ENCODE results near the gene NFAT5. TPM values are rescaled to one million over a fixed set of nuclear protein-coding genes. Genes with fewer than 3 reads are reported as not detected.

NFAT5 gene
- total RNA-seq, 2 donors from 2014 or later = 41.4 to 52.7 TPM

GRCh38 chr16:69712914-69713581, 147.3 kb downstream of the NFAT5 start:
- intact Hi-C loops (cut with DNase I) = no loop called here
- no peak for DNase-seq (ENCODE audit: low spot score)
- no peaks in the 10 kb centered on the region for H3K27me3 ChIP-seq (replicated peaks; ENCODE audit: insufficient read depth)
- no peaks in the 10 kb centered on the region for H3K9me3 ChIP-seq
- H3K27ac ChIP-seq = no peak overlapping the region
- TF ChIP-seq, protein P1, sequence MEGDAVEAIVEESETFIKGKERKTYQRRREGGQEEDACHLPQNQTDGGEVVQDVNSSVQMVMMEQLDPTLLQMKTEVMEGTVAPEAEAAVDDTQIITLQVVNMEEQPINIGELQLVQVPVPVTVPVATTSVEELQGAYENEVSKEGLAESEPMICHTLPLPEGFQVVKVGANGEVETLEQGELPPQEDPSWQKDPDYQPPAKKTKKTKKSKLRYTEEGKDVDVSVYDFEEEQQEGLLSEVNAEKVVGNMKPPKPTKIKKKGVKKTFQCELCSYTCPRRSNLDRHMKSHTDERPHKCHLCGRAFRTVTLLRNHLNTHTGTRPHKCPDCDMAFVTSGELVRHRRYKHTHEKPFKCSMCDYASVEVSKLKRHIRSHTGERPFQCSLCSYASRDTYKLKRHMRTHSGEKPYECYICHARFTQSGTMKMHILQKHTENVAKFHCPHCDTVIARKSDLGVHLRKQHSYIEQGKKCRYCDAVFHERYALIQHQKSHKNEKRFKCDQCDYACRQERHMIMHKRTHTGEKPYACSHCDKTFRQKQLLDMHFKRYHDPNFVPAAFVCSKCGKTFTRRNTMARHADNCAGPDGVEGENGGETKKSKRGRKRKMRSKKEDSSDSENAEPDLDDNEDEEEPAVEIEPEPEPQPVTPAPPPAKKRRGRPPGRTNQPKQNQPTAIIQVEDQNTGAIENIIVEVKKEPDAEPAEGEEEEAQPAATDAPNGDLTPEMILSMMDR (IDR thresholded peaks at IDR 0.05) = no peak
- no peak for TF ChIP-seq POLR2A (IDR thresholded peaks at IDR 0.05)
- TF ChIP-seq POLR2AphosphoS5 (IDR thresholded peaks at IDR 0.05) = no peak
- WGBS = 85% methylated on average over 9 of the region's 9 CpGs
- no peaks in the 10 kb centered on the region for H3K4me1 ChIP-seq (replicated peaks)
- no peak overlapping the region for H3K4me3 ChIP-seq
- H3K36me3 ChIP-seq = no peaks in the 10 kb centered on the region

- intact Hi-C loops (cut with DNase I) = no loop called here
- WGBS = 67% methylated on average over 6 of the region's 6 CpGs
- TF ChIP-seq POLR2A (IDR thresholded peaks at IDR 0.05) (no peak), POLR2AphosphoS5 (IDR thresholded peaks at IDR 0.05) (no peak)
- no peak for DNase-seq (ENCODE audit: low spot score)
- Histone ChIP-seq H3K4me3 (no peak overlapping the region), H3K27ac (no peak overlapping the region), H3K27me3 (replicated peaks; ENCODE audit: insufficient read depth) (no peaks in the 10 kb centered on the region), H3K9me3 (no peaks in the 10 kb centered on the region), H3K4me1 (replicated peaks) (no peaks in the 10 kb centered on the region), H3K36me3 (no peaks in the 10 kb centered on the region)
Measured at GRCh38 chr16:69717066-69717465, 151.3 kb downstream of the NFAT5 start.

DNA sequence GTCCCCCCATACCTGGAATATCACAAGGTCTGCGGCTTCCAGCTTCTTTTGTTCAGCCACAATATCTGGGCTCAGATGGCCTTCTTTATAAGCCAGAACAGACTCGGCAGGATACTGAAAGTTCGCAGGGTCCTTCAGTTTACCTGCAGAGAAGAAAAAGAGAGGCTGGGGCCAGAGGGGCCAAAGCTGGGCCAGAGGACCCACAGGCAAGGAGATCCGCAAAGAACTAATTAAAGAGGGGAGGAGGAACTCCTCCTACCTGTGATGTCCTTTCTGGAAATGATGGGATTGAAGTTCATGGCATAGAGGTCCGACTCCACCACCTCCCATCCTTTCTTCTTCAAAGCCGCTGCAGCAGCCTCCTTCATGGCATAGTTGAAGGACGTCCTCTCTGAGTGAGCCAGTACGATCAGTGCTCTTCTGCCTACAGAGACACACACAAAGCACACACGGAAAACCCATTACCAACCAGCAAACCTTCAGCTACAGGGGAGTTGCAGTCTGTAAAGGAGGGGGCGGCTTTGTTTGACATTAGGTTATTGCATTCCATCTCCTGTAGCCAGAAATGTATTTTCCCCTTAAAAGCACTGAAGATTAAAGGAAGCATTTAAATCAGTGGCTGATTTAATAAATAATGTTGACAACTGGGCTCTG, 152.5 kb downstream of the NFAT5 start:
- H3K27me3 ChIP-seq (replicated peaks; ENCODE audit: insufficient read depth) = no peaks in the 10 kb centered on the region
- WGBS = 69% methylated on average over 10 of the region's 10 CpGs
- H3K36me3 ChIP-seq = no peaks in the 10 kb centered on the region
- no peak overlapping the region for H3K4me3 ChIP-seq
- intact Hi-C loops (cut with DNase I) = no loop called here
- H3K9me3 ChIP-seq = no peaks in the 10 kb centered on the region
- TF ChIP-seq POLR2A (IDR thresholded peaks at IDR 0.05) (no peak), POLR2AphosphoS5 (IDR thresholded peaks at IDR 0.05) (no peak)
- TF ChIP-seq, protein P1 (IDR thresholded peaks at IDR 0.05) = no peak
- H3K27ac ChIP-seq = no peak overlapping the region
- H3K4me1 ChIP-seq (replicated peaks) = no peaks in the 10 kb centered on the region
- DNase-seq (ENCODE audit: low spot score) = no peak

DNA sequence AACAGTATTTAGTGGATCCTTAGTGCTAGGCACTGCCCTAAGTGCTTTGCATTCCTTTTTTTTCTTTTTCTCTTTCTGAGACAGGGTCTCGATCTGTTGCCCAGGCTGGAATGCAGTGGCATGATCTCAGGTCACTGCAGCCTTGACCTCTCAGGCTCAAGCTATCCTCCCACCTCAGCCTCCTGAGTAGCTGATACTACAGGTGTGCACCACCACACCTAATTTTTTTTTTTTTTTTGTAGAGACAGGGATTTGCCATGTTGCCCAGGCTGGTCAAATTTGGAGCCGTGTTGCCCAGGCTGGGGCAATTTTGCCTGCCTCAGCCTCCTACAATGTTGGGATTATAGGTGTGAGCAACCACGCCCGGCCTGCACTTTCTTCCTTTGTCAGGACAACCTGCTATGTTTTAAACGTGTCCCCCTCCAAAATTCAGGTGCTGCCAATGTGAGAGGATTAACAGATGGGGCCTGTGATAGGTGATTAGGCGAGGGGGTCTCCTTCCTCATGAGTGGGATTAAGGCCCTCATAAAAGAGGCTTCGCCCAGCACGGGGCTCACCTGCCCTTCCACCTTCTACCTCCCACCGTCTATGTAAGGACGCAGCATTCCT, 155.2 kb downstream of the NFAT5 start:
- no peaks in the 10 kb centered on the region for H3K4me1 ChIP-seq (replicated peaks)
- H3K4me3 ChIP-seq = no peak overlapping the region
- intact Hi-C loops (cut with DNase I) = no loop called here
- no peak for DNase-seq (ENCODE audit: low spot score)
- WGBS = 90% methylated on average over 10 of the region's 10 CpGs
- no peak overlapping the region for H3K27ac ChIP-seq
- H3K27me3 ChIP-seq (replicated peaks; ENCODE audit: insufficient read depth) = no peaks in the 10 kb centered on the region
- TF ChIP-seq POLR2A (IDR thresholded peaks at IDR 0.05) (no peak), POLR2AphosphoS5 (IDR thresholded peaks at IDR 0.05) (no peak)
- TF ChIP-seq, protein P1 (IDR thresholded peaks at IDR 0.05) = no peak
- H3K36me3 ChIP-seq = no peaks in the 10 kb centered on the region
- no peaks in the 10 kb centered on the region for H3K9me3 ChIP-seq

GRCh38 chr16:69721441-69721957, 155.7 kb downstream of the NFAT5 start:
- H3K36me3 ChIP-seq = no peaks in the 10 kb centered on the region
- intact Hi-C loops (cut with DNase I) = no loop called here
- no peak overlapping the region for H3K27ac ChIP-seq
- no peak for TF ChIP-seq POLR2AphosphoS5 (IDR thresholded peaks at IDR 0.05)
- no peak for TF ChIP-seq POLR2A (IDR thresholded peaks at IDR 0.05)
- TF ChIP-seq, protein P1 (IDR thresholded peaks at IDR 0.05) = no peak
- no peaks in the 10 kb centered on the region for H3K9me3 ChIP-seq
- H3K4me1 ChIP-seq (replicated peaks) = no peaks in the 10 kb centered on the region
- no peak for DNase-seq (ENCODE audit: low spot score)
- H3K4me3 ChIP-seq = no peak overlapping the region
- 93% methylated on average over 6 of the region's 6 CpGs for WGBS
- no peaks in the 10 kb centered on the region for H3K27me3 ChIP-seq (replicated peaks; ENCODE audit: insufficient read depth)

All from prostate gland (tissue), 2 donors.